Brain microvascular endothelial cell (primary cell): ENCODE results near the gene TCHP.

Experiments
- DNase-seq: peaks from one replicate; pipeline ENCODE4 v3.0.0-alpha.2; 2020
- H3K27ac ChIP-seq: fragments of 250-450 bp; sonication (Bioruptor Pico); 2 replicates; pipeline ENCODE4 v1.5.1; 2020; ENCODE audit warnings: mild to moderate bottlenecking, moderate library complexity
- H3K27me3 ChIP-seq: fragments of 250-450 bp; sonication (Bioruptor Pico); replicated peaks from 2 replicates; pipeline ENCODE4 v1.5.1; 2020; ENCODE audit warnings: mild to moderate bottlenecking
- H3K36me3 ChIP-seq: fragments of 250-450 bp; sonication (Bioruptor Pico); replicated peaks from 2 replicates; pipeline ENCODE4 v1.5.1; 2020; ENCODE audit warnings: mild to moderate bottlenecking
- H3K4me3 ChIP-seq: 2 replicates; pipeline ENCODE4 v1.5.1; 2011; ENCODE audit warnings: low read depth, mild to moderate bottlenecking, control low read depth, low read length, moderate library complexity
- CTCF ChIP-seq: IDR thresholded peaks from 2 replicates; pipeline ENCODE4 v1.5.1; 2011; ENCODE audit warnings: low read depth, mild to moderate bottlenecking, moderate library complexity, low read length, control low read depth, inconsistent platforms; ENCODE audit errors: missing control alignments
- in situ Hi-C: cut with HindIII; loops from 2 replicates; pipeline ENCODE4 v1.10.0; 2017; ENCODE audit warnings: low sequenced_read_pairs, low pct_ligation_motif_present

Gene TCHP

GRCh38 chr12:109963330-109963729, 63.3 kb downstream of the TCHP start:
- no peak for TF ChIP-seq CTCF
- no peak overlapping the region for H3K27ac ChIP-seq
- H3K36me3 ChIP-seq: peaks cover 28% of the 10 kb centered on the region

DNA sequence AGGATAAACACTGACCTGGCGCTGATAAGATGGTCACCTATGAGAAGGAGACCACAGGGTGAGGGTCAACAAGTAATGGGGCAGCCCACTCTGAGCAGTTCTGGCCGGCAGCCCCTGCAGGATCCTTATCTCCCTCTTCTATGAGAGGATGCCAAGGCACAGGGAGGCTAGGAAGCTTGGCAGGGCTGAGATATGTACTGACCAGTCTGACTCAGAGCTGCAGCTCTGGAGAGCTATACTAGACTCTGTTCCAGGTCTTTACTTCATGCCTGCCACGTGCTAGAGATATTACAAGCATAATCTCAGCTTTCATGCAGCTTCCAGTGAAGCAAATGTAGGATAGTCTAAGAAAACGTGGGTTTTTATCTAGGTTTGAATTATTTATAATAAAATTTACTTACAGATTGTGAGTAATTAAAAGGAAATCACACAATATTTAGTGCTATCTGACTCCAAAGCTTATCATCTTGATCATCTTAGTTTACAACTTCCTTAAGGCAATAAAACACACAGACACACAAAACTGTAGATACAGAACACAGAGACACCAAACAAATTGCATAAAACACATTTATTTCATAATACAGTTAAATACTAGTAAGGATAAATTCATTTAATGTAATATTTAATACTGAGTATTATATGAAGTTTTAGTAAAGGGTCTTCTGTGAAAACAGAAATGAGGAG, 63.8 kb downstream of the TCHP start:
- H3K36me3 ChIP-seq: peaks cover 27% of the 10 kb centered on the region
- H3K27me3 ChIP-seq: no peaks in the 10 kb centered on the region
- no peak overlapping the region for H3K4me3 ChIP-seq
- TF ChIP-seq CTCF: no peak
- in situ Hi-C loops: no loop called here
- peak; percentile 48 for DNase-seq
- H3K27ac ChIP-seq: no peak overlapping the region

More at GRCh38 chr12:109963330-109963729, 63.3 kb downstream of the TCHP start:
- no peak for DNase-seq
- Histone ChIP-seq H3K27me3 (no peaks in the 10 kb centered on the region), H3K4me3 (no peak overlapping the region)
- in situ Hi-C loops: no loop called here

- in situ Hi-C loops: no loop called here
- no peak overlapping the region for H3K4me3 ChIP-seq
- TF ChIP-seq CTCF: no peak
- DNase-seq: no peak
- peaks cover 34% of the 10 kb centered on the region for H3K36me3 ChIP-seq
- H3K27ac ChIP-seq: no peak overlapping the region
- no peaks in the 10 kb centered on the region for H3K27me3 ChIP-seq
Measured at GRCh38 chr12:109966546-109966945, 66.5 kb downstream of the TCHP start.

- H3K27me3 ChIP-seq: no peaks in the 10 kb centered on the region
- H3K36me3 ChIP-seq: peaks cover 34% of the 10 kb centered on the region
- in situ Hi-C loops: no loop called here
- no peak overlapping the region for H3K27ac ChIP-seq
- no peak for DNase-seq
- no peak for TF ChIP-seq CTCF
- H3K4me3 ChIP-seq: no peak overlapping the region
Measured at GRCh38 chr12:109967383-109968031, 67.4 kb downstream of the TCHP start.
